NCI-H345 treated with DMSO at 0.1 percent for 48 hours (cell line): Measurements from ENCODE around the gene ADGRG6.
"Not testable (repeated sequence)": the region's sequence is repeated elsewhere in the genome, so short reads cannot be mapped to it uniquely, and the experiment has no call there.

ENCODE experiments used
- DNase-seq: peaks from one replicate; lab custom pipeline; 2025; ENCODE audit not compliant: unreplicated experiment; lab: John Stamatoyannopoulos, UW

Gene ADGRG6

DNA sequence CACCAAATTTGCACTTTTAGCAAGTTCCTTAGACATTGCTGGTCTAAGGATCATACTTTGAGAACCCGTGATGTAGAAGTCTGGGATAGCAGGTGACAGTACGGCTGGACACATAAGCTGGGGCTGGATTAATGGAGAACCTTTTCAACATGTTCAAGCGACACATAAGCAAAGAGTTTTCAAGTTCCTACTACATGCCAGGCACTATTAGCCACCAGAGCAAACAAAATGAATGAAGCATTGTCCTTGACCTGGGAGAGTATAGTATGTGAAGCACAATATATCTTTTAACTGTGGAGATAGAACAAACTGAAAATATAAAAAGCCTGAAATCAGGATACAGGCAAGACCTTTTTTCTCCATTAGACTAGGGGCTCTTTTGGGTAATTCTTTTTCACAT, 102.9 kb downstream of the ADGRG6 start:
- no peak for DNase-seq

DNA sequence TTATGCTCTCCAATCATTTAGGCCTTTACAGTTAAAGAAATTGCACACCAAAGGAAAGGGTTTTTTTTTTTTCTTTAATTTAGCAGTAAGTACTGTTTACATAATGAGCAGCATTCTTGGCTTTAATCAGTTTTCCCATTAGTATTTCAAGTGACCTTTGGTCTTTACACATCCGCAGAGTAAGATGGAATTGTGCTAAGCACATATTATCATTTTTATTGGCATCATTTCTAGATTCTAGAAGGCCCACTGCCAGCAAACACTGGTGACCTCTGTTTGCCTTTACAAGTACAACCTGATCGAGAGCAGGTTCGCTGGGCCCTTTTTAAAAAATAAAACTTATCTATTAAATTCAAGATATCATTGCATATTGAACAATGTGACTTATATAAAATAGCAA, 104.3 kb downstream of the ADGRG6 start:
- no peak for DNase-seq

DNA sequence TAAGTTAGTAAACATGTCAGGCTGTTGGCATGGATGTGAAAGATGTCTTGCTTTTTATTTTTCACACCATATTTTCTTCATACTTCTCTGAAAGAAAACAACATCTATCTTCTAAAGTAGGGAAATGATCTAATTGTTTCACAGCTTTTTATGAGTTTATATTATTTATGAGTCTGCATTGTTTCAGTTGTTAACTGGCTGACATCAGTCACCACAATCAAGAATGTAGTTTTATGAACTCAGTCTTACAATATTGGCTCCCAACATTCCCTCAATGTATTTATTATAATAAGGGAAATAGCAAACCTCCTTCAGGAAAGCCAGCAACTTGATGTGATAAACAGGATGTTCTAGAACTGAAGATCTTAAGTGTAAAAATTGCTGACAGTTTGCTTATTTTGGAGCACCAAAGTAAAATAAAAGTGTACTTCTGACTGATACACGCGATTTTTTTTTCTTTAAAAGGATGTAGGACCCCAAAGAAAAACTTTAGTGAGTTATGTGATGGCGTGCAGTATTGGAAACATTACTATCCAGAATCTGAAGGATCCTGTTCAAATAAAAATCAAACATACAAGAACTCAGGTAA, 106.0 kb downstream of the ADGRG6 start:
- no peak for DNase-seq

DNA sequence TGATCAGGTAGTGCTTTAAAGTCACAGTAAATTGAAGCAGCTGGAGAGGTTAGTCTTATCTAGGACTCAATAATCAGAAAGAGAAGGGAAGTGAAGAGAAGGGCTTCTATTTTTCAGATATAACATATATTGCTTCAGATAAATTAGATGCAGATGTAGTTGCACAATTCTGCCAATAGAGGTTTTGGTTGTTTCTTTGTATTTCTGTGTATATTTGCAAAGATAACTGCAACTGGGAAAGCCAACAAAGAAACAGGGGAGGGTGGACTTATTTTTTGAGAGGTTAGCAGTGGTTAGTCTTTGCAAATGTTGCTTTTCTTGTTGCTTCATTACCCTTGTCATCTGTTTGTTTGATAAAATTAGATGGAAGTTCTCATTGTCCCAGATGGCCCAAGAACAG, 106.6 kb downstream of the ADGRG6 start:
- no peak for DNase-seq

DNA sequence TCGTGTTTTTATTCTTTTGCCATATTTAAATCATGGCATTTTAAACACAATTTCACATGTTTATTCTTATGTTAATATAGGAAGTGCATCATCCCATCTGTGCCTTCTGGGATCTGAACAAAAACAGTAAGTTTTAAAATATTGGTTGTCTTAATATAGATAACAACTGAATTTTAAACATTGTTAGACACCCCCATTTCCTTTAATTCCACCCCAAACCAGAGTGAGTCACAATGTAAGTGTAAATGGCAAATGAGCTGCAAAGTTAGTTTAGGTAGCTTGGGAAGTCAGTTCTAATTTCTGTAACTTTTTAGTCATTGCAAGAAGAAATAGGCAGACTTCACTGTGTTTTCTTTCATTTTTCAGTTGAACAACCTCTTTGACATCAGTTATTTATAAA, 108.0 kb downstream of the ADGRG6 start:
- no peak for DNase-seq

DNA sequence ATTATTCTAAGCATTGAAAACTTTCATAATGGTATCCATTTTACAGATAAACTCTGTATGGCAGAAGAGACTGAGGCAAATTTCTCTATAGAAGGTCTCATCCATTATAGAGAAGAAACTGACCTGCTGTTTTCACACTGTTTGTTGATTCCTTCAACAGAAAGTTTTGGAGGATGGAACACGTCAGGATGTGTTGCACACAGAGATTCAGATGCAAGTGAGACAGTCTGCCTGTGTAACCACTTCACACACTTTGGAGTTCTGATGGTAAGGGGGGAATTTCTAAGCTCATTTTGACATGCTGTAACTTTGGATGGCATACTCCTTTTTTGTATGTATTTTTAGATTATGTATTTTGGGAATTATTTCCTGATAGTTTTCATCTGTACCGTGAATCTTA, 109.3 kb downstream of the ADGRG6 start:
- no peak for DNase-seq

DNA sequence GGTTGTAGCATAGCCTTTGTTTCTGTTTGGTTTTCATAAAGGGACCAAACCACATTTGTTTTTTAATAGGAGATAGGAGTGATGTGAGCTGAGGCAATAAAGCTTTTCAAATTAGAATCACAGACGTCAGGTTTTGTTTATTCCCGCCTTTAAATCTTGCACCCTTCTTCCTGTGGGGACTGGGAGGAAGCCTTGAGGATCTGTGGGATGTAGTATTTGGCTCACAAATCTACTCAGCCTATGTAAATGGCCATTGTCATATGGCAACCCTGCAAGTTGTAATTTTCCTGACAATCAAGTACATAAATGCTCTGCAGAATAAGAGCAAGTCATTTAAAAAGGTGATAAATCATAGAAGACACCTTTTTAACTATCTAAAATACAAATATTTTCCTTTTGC, 110.4 kb downstream of the ADGRG6 start:
- DNase-seq: no peak

DNA sequence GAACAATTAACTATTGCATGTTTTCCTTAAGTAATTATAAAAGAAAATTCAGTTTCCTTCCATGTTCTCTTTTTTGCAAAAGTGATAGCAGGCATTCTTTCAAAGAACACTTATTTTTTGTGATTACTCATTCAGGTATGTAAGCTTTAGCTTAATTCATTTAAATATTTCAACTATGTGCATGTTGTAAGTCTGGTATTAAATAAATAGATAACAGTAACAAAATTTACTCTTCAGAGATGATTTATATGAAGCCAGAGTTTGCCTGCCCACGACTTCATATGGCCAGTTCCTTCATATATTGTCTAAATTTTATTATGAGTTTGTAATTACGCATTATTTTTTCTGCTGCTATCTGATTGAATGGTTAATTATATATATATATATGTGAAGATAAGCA, 110.9 kb downstream of the ADGRG6 start:
- DNase-seq: no peak

DNA sequence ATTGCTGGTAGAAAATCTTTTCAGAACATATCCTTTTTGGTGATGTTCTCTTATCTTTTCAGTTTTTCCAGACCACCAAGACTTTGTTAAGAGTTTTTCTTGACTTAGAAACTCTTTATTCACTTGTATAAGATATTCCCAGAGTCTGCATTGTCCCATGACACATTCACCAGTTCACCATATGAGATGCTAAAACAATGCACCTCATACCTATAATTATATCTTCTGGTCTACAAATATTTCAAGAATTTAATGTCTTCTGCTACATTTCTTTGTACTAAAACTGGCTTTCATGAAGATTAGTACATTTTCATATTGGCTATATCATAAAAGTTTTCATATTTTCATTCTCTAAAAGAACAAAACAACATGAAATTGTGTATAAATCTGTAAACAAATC, 111.3 kb downstream of the ADGRG6 start:
- no peak for DNase-seq

DNA sequence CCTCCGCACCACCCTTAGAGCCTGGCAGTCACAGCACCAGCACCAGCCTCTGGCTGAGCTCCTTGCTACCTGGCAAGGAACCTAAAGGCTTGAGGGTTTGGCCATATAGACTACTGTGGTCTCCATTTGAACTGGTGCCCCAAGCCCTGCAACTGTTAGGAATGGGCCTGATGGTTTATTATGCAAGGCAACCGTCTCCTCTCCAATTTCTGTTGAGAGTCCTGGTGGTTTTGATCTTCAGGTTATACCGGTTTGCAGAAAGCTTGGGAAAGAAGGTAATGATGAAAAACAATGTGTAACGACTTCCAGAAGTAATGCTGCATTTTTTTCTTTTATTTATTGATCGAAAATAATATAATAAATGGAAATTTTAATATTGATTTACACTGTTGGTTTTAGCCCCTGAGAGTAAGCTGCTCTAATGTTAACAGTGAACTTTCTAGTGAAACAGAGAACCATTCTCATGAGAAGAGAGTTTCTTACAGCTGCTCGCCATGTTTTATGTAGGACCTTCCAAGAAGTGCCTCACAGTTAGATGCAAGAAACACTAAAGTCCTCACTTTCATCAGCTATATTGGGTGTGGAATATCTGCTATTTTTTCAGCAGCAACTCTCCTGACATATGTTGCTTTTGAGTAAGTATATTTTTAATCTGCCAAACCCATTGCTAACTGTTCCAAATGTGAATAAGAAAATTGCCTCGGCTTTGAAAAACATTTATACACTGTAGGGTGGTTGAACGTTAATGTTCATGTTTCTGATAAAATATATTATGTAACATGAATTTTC, 112.8 kb downstream of the ADGRG6 start:
- no peak for DNase-seq

DNA sequence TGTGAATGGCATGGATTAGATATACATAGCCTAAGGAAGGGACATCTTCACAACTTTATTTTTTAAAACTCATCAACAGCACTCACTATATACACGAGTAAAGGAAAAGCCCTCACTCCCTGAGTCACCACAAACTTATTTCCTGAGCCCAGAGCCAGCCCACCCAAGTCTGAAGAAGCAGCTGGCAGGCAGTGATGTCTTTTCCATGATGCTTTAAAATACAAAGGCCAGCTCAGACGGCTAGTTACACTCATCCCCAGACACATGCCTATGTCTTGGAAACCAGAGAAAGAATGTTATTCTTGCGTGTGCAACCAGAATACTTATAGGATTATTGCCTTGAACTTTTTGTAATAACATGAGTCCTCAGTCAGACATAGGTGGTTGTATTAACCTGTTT, 114.4 kb downstream of the ADGRG6 start:
- no peak for DNase-seq

DNA sequence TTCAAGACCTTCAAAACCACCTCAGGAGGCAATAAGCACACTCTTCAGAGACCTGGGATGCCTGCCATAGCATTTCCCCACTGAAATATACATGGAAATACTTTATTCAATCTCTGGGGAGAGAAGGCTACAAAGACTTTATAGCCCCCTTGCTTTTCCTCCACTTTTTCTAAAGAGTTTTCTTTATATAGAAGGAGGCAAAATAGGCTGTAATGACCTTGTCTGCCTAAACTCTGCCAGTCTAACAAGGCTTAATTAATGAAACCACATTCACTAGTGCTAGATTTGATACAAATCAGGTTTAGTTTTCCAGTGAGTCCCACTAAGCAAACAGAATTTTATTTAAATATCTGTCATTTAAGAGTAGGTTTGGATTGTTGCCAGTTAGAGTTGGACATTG, 114.9 kb downstream of the ADGRG6 start:
- DNase-seq: no peak

DNA sequence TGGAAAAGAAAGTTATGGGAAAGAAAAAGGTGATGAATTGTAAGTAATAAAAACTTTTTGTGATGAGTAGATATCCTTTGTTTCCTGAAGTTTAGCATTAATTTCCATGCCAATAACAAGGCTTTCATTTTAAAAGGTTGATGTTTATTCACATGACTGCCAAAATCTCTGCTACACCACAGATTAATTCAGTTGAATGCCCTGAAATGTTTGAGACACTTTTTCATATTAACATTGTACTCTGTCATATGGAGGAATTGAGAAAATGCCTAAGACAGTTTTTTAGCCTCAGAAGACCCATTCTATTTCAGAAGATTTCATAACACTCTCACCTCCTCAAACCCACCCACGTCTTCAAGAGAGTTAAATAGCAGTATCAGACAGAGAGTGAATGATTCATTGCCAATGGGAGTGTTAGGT, 115.5 kb downstream of the ADGRG6 start:
- no peak for DNase-seq

DNA sequence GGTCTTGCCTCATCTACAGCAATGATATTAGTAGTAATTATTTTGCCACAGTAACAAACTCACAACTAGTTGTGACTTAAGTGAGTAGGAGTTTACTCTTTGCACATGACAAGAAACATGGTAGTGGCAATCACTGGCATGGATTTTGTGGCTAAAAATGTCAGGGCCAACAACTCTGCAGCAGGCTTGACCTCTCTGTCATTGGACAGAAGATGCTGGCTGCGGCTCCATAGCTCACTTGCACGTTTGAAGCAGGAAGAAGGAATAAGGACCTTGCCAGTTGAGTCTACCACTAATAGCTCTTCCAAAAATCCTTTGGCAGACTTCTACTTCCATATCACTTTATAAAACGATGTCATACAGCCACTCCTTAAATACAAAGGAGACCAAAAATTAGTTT, 117.3 kb downstream of the ADGRG6 start:
- DNase-seq: no peak

DNA sequence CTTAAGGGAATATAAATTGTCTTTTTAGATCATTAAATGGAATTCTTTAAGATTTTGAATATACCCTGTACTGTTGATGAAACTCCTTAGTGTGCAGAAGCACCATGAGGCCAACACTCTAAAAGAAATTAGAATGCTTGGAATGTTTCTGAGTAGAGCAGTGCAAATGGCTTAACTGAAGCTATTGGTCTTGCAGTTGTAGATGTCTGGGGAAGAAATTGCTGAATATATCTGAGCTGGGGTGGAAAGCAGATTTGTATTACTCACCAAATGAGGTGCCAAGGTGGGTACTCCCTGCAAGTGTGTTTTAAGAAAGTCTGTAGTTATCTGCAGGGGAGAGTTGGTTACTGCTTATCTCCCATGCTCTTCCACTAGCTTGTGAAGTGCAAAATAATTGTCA, 119.0 kb downstream of the ADGRG6 start:
- no peak for DNase-seq

DNA sequence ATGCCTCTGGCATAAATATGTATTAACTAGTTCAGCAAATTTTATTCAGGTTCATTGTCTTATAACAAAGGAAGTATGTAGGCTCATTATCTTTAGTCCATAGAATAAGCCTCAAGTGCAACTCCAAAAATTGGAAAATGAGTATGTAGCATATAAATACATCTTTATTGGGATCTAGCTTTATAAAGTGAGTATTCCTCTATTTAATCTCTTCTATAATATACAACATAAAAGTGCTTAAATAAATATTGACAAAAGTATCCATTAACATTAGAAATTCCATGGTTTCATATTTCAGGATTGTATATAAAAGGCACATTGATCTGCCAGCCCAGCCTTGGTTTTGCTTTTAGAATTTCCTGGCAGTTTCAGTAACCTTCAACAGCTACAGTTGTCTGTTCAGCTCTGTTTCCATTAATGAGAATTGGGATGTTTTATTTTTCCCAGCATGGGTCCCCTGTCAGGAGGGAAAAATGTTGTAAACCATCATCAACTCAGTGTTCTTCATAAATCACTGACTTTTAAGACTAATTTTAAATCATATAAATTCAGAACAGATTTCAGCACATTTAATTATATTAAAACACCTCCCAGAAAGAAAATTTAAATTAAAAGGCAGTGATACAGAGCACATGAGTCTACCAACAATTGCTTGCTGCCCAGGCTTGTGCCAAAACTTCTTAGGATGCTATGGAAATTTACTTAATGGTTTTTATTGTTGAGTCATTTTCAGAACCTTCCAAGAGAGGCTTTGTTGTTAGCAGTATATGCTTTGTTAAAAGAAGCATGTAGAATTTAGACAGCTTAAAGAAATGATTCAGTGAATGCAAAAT, 119.7 kb downstream of the ADGRG6 start:
- no peak for DNase-seq

DNA sequence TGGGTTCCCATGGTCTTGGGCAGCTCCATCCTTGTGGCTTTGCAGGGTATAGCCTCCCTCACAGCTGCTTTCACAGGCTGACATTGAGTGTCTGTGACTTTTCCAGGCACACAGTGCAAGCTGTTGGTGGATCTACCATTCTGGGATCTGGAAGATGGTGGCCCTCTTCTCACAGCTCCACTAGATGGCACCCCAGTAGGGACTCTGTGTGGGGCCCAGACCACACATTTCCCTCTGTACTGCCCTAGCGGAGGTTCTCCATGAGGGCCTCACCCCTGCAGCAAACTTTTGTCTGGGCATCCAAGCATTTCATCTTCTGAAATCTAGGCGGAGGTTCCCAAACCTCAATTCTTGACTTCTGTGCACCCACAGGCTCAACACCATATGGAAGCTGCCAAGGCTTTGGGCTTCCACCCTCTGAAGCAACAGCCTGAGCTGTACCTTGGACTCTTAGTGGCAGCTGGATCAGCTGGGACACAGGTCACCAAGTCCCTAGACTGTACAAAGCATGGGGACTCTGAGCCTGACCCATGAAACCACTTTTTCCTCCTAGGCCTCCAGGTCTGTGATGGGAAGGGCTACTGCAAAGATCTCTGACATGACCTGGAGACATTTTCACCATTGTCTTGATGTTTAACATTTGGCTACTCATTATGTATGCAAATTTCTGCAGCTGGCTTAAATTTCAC, 124.8 kb downstream of the ADGRG6 start:
- not testable (repeated sequence) for DNase-seq

DNA sequence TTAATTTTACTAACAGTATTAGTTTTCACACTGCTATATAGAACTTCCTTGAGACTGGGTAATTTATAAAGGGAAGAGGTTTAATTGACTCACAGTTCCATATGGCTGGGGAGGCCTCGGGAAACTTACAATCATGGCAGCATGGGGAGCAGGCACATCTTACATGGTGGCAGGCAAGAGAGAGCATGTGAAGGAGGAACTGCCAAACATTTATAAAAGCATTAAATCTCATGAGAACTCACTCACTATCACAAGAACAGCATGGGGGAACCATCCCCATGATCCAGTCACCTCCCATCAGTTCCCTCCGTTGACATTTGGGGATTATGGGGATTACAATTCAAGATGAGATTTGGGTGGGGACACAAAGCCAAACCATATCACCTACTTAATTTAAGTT, 126.7 kb downstream of the ADGRG6 start:
- not testable (repeated sequence) for DNase-seq

DNA sequence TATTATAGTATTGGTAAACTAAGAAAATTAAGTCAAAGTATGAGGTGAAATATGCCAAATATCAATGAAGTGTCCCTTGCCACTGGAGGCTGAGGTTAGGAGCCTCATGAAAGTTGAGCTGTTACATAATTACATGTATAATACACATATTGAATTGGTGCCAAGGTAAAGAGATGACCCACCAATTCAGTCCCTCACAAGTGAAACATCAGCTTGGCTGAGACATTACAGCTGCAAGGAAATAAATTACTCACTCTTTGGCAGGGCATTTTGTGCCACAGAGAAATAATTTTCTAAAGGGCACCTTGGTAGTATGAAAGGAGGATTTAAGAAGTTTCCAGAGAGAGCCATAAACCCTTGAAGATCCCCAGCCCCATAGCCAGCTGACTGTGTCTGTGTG, 127.4 kb downstream of the ADGRG6 start:
- no peak for DNase-seq

DNA sequence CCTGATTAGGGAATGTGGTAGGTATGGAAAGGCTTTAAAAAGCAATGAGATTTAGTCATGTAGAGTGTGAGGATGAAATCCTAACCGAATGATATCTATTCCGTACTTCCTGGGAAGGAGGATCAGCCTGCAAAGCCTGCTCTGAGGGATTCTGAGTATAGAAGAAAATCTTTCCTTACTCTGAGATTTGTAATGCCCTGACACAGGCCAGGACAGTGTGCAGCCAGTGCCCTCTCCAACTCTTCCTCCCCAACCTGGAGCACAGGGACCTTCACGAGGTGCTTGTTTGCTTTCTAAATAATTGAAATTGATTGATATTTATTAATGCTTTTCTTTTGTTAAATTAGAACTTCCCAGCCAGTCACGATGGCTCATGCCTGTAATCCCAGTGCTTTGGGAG, 131.6 kb downstream of the ADGRG6 start:
- DNase-seq: no peak

DNA sequence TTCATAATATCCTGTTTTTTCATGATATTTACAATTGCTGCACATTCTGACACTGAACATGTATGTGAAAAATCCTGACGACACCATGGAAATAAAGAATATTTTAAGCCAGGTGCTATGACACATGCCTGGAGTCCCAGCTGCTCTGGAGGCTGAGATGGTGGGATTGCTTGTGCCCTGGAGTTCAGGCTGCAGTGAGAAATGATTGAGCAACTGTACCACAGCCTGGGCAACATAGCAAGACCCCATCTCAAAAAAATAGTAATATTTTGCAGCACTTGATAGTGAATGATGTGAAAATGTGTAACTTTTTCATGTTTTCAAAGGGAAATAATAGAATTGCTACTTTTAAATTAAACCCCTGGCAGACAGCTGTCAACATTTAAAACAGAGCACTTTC, 137.1 kb downstream of the ADGRG6 start:
- no peak for DNase-seq
